GM19025 (cell line): ENCODE data around the gene FIGNL2.

ENCODE experiments used
- ATAC-seq: cut with Tn5 transposase; IDR thresholded peaks from one replicate; pipeline ENCODE4 v1.9.1; 2021; ENCODE audit warnings: mild to moderate bottlenecking, low read depth, moderate library complexity; ENCODE audit not compliant: unreplicated experiment

The FIGNL2 gene

GRCh38 chr12:51862947-51863346, 14.4 kb upstream of the FIGNL2 start:
- no peak for ATAC-seq

- no peak for ATAC-seq
Observed at GRCh38 chr12:51860986-51861385, 12.5 kb upstream of the FIGNL2 start.

GRCh38 chr12:51855586-51856428, 7.3 kb upstream of the FIGNL2 start:
- ATAC-seq, result no peak

- no peak for ATAC-seq
Observed at GRCh38 chr12:51852404-51853137, 4.1 kb upstream of the FIGNL2 start.

- ATAC-seq, result no peak
Observed at GRCh38 chr12:51851413-51852124, 3.1 kb upstream of the FIGNL2 start.

GRCh38 chr12:51850965-51851299, 2.4 kb upstream of the FIGNL2 start:
- ATAC-seq, result no peak

GRCh38 chr12:51850081-51850964, 1.8 kb upstream of the FIGNL2 start:
- no peak for ATAC-seq

GRCh38 chr12:51848841-51849735, 570 bp upstream of the FIGNL2 start:
- ATAC-seq, result no peak

- no peak for ATAC-seq
Observed at GRCh38 chr12:51847643-51848325, 734 bp downstream of the FIGNL2 start.

GRCh38 chr12:51846911-51847642, 1.4 kb downstream of the FIGNL2 start:
- ATAC-seq, result no peak

- no peak for ATAC-seq
Observed at GRCh38 chr12:51846271-51846691, 2.2 kb downstream of the FIGNL2 start.

GRCh38 chr12:51845482-51845881, 3.0 kb downstream of the FIGNL2 start:
- ATAC-seq, result no peak

- ATAC-seq, result no peak
Observed at GRCh38 chr12:51844854-51845253, 3.7 kb downstream of the FIGNL2 start.

- no peak for ATAC-seq
Observed at GRCh38 chr12:51841727-51842126, 6.8 kb downstream of the FIGNL2 start.

GRCh38 chr12:51840966-51841365, 7.6 kb downstream of the FIGNL2 start:
- ATAC-seq, result no peak

GRCh38 chr12:51839310-51839947, 9.1 kb downstream of the FIGNL2 start:
- ATAC-seq, result no peak

GRCh38 chr12:51838762-51839161, 9.8 kb downstream of the FIGNL2 start:
- no peak for ATAC-seq

- no peak for ATAC-seq
Observed at GRCh38 chr12:51838036-51838435, 10.5 kb downstream of the FIGNL2 start.
